Heart right ventricle (tissue), 16 donors: ENCODE results near the gene AHCTF1. TPM values are rescaled to one million over a fixed set of nuclear protein-coding genes. Genes with fewer than 3 reads are reported as not detected.

Experiments
- ATAC-seq, 8 donors: fragments of 200-7000 bp; cut with Tn5 transposase; one replicate each; pipeline ENCODE4 v1.9.1; 2020; ENCODE audit warnings: mild to moderate bottlenecking in 8 of 8, moderate library complexity in 8 of 8, moderate number of reproducible peaks in 1 of 8
- DNase-seq, 2 donors: peaks; one replicate each; pipeline ENCODE4 v3.0.0-alpha.2; 2020
- H3K27ac ChIP-seq, 10 donors: fragments of 200-600 bp; sonication (generic) in 2 of 10; one replicate each; pipeline versions ENCODE4 v1.5.0 to v1.8.0; 2020 to 2022; ENCODE audit warnings: mild to moderate bottlenecking in 3 of 10
- H3K27me3 ChIP-seq, 7 donors: fragments of 200-600 bp; one replicate each; pipeline ENCODE4 v1.8.0; 2021 to 2022; ENCODE audit warnings: mild to moderate bottlenecking in 2 of 7
- H3K36me3 ChIP-seq, 9 donors: fragments of 200-600 bp; sonication (generic) in 1 of 9; one replicate each; pipeline versions ENCODE4 v1.5.0 to v1.8.0; 2020 to 2022; ENCODE audit warnings: mild to moderate bottlenecking in 2 of 9
- H3K4me1 ChIP-seq, 9 donors: fragments of 200-600 bp; sonication (generic) in 1 of 9; one replicate each; pipeline versions ENCODE4 v1.5.0 to v1.8.0; 2020 to 2022; ENCODE audit warnings: mild to moderate bottlenecking in 4 of 9
- H3K4me3 ChIP-seq, 10 donors: fragments of 200-600 bp; sonication (generic) in 2 of 10; one replicate each; pipeline versions ENCODE4 v1.5.0 to v1.8.0; 2020 to 2022; ENCODE audit warnings: mild to moderate bottlenecking in 7 of 10, moderate library complexity in 2 of 10
- H3K9me3 ChIP-seq, 11 donors: fragments of 200-600 bp in 10 of 11; sonication (generic) in 2 of 11; one replicate each; pipeline versions ENCODE4 v1.5.0 to v1.8.0; 2013 to 2022; ENCODE audit warnings: mild to moderate bottlenecking in 2 of 11, control low read depth in 1 of 11, moderate library complexity in 1 of 11
- WGBS, 2 donors: extraction: QIAGEN DNeasy Blood & Tissue Kit; methylation state at CpG; one replicate each; pipeline ENCODE4 v1.1.7; 2013; ENCODE audit warnings: inconsistent platforms in 1 of 2; 5-methylcytosine and 5-hydroxymethylcytosine counted together
- intact Hi-C, 10 donors: fragments of 100-400 bp; cut with DNase I; formaldehyde crosslinking; loops; one replicate each; pipeline versions ENCODE4 v1.11.1 to v1.14.2; 2022
- polyA plus RNA-seq, 2 donors: library from polyadenylated mRNA; stranded (reverse); fragments of 200-250 nt; gene quantifications; one replicate each; pipeline ENCODE4 v1.2.3, GENCODE V29; 2013
- total RNA-seq, 10 donors: library from RNA; stranded (reverse); fragmentation: NEBNext Ultra II Directional in 3 of 10; extraction: Animal tissue kit (Norgen Biotek cat#: 25700) in 3 of 10; gene quantifications; one replicate each; pipeline versions ENCODE4 v1.2.1 to v1.2.4, GENCODE V29; 2021 to 2023
- TF ChIP-seq, protein P1 (sequence below), 9 donors: fragments of 200-600 bp; sonication (generic) in 2 of 9; IDR thresholded peaks; one replicate each; pipeline versions ENCODE4 v1.5.0 to v1.8.0; 2021 to 2022; ENCODE audit warnings: antibody characterized with exemption in 9 of 9, mild to moderate bottlenecking in 5 of 9, moderate library complexity in 1 of 9
- donor health status: Arrhythmogenic right ventricular cardiomyopathy.
- donor health status: ischemic (EF 13 %, LVEDD 7.1; RV severe dilation, severe dysfunction).
- donor health status: healthy with polysubstance abuse.
- donor health status: DM: no; HTN: yes; CAD: no.
- donor health status: DM: no; HTN: no; CAD: no.
- donor health status: ischemic (EF 25% LVEDD 6.9; RV normal size, moderate dysfunction).
- donor health status: ischemic (EF 25% LVEDD 5.7; RV mildly dilated, moderate dysfunction).
- donor health status: healthy.
- donor health status: DM: yes; HTN: yes; CAD: no.
- donor health status: Ischemic cardiomyopathy.
- donor health status: ischemic (EF 35%, LVEDD 5.7; RV mildly dilated, moderate dysfunction).
- donor health status: nonischemic (EF 11% LVEDD 7.7; RV severe dilation, severe dysfunction).
- donor health status: DM: yes; HTN: yes; CAD: no.
- donor health status: PGD.
- donor health status: ischemic (EF 29% LVEDD 5.4; RV normal size, mild dysfunction).
- donor health status: nonischemic (EF 23%, LVEDD 6.1; RV moderate dilation, normal function).

AHCTF1 gene
- total and polyA plus RNA-seq, 12 donors: 5.7 to 29.2 (median 18.5) TPM

DNA sequence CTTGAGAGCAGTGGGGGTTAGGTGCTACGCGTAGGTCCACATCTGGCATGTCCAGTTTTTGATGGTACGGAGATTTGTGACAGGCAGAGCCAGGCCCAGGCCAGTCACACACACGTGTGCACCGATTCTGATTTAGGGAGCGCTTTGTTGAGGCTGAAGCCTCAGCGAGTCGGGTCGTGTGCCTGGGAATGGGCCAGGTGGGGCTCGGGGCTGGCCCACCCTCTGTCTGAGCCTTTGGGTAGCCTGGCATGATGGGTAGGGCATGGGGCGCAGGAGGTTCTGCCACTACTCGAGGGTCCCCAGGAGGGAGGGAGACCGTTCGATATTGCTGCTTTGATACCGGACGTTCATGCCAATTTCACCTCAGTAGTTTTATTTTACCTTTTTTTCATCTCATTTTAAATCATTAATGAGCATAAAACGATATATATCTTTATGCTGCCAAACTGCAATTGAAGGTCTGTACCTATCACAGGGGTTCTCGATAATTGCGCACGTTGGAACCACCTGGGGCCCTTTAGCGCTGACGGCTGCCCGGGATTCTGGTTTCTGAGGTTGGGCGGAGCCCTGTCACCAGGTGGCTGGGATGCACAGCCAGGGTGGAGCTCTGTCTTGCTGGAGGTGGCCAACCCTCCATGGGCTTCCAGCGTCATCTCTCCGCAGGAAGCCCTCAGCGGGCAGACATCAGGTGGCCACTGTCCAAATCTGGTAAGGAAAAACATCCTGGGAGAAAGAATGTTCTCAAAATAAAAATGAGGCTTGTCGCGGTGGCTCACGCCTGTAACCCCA lies 135.6 kb downstream of the AHCTF1 start:
- Histone ChIP-seq H3K4me3 (no peak overlapping the region), H3K36me3 (no peaks in the 10 kb centered on the region), H3K9me3 (no peaks in the 10 kb centered on the region), H3K4me1 (peaks cover 0 to 33% (median 12%) of the 10 kb centered on the region in 9 donors), H3K27ac (peak overlapping the region in 1 of 10 donors; percentile 58), H3K27me3 (peaks cover 0 to 4% (median 0%) of the 10 kb centered on the region in 7 donors)
- DNase-seq (no peak), ATAC-seq (no peak)
- TF ChIP-seq, protein P1, sequence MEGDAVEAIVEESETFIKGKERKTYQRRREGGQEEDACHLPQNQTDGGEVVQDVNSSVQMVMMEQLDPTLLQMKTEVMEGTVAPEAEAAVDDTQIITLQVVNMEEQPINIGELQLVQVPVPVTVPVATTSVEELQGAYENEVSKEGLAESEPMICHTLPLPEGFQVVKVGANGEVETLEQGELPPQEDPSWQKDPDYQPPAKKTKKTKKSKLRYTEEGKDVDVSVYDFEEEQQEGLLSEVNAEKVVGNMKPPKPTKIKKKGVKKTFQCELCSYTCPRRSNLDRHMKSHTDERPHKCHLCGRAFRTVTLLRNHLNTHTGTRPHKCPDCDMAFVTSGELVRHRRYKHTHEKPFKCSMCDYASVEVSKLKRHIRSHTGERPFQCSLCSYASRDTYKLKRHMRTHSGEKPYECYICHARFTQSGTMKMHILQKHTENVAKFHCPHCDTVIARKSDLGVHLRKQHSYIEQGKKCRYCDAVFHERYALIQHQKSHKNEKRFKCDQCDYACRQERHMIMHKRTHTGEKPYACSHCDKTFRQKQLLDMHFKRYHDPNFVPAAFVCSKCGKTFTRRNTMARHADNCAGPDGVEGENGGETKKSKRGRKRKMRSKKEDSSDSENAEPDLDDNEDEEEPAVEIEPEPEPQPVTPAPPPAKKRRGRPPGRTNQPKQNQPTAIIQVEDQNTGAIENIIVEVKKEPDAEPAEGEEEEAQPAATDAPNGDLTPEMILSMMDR (IDR thresholded peaks at IDR 0.05): no peak
- 90 to 92% methylated on average over 30 of the region's 30 CpGs for WGBS, 2 donors
- intact Hi-C loops: no loop called here

DNA sequence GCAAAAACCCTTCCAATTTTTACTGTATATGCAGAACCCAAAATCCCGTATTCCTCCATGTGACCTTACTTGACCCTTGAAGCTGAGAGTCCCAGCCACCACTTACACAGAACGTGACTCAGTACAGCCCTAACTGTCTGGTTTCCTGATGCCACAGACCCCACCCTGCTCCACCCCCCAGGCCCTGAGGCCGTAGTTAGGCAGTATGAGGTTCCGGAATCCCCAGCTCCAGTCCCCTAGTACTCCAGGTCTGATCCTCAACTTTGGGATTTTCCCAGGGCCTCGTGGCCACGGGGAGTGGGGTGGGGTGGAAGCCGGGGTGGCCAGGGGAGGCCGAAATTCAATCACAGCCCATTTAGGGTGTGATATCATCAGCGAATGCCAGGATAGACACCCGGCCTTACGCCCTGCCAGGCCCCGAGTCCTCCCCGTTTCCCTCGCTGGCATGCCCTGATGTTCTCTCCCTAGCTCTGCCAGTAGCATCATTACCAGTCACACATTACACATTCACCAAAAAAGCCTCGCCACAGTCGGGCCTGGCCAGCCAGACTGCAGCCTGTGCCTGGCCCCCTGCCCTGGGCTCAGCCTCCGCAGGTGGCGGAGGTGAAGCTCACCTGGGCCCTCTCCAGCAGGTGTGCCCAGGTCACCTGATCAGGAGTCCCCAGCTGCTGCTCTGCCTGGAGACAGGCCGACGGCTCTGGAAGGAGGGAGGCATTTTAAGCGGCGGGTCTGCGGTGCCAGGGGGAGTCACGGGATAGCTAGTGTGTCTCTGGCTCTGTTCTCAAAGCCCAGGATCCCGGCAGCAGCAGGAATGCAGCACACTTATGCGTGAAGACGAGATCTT lies 136.7 kb downstream of the AHCTF1 start:
- H3K4me1 ChIP-seq: peaks cover 0 to 29% (median 12%) of the 10 kb centered on the region in 9 donors
- ATAC-seq (peak in 6 of 8 donors; percentile 16 to 53 (median 30)), DNase-seq (no peak)
- intact Hi-C loops: no loop called here
- H3K36me3 ChIP-seq: no peaks in the 10 kb centered on the region
- WGBS, 2 donors: 64 to 68% methylated on average over 27 of the region's 27 CpGs
- TF ChIP-seq, protein P1 (IDR thresholded peaks at IDR 0.05): no peak
- H3K27me3 ChIP-seq: peaks cover 0 to 4% (median 0%) of the 10 kb centered on the region in 7 donors
- peak overlapping the region in 2 of 10 donors; percentile 6 to 58 for H3K27ac ChIP-seq
- no peak overlapping the region for H3K4me3 ChIP-seq
- H3K9me3 ChIP-seq: no peaks in the 10 kb centered on the region

DNA sequence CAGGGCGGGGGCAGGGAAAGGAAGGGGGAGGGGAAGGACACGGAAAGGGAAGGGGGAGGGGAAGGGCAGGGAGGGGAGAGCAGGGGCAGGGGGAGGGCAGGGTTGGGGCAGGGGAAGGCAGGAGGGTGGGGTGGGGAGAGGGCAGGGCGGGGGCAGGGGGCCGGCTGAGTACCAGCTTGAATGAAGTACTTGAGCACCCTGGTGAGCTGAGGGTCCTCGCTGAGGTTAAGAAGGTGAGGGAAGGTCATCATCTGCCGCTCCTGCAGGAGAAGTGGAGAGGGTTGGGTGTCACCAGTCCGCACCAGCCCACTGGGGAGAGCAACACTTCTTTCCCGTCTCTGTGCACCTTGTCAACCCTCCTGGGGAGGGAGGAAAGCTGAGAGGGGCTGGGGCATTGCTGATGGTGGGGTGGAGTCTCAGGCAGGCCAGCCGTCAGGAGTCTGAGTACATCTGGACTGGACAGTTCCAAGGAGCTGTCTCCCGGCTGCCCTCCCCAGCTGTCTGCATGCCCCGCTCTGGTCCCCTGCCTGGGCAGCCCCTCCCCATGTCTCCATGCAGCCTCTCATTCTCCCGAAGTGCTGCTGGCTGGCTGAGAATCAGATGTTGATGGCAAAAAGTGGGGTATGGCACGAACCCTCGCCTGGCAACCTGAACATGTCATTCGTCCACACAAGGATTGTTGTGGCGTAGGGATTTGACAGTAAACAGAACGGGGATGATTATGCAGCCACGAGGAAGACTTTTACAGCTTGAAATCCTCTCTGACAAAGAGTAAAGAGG lies 137.5 kb downstream of the AHCTF1 start:
- WGBS, 2 donors: 27 to 41% methylated on average over 15 to 18 of the region's 18 CpGs

More for the DNA sequence above, 137.5 kb downstream of the AHCTF1 start:
- ATAC-seq (peak in 2 of 8 donors; percentile 9 to 27), DNase-seq (no peak)
- Histone ChIP-seq H3K4me3 (no peak overlapping the region), H3K27me3 (peaks cover 0 to 4% (median 0%) of the 10 kb centered on the region in 7 donors), H3K9me3 (no peaks in the 10 kb centered on the region), H3K4me1 (peaks cover 0 to 31% (median 12%) of the 10 kb centered on the region in 9 donors), H3K27ac (peak overlapping the region in 1 of 10 donors; percentile 58), H3K36me3 (no peaks in the 10 kb centered on the region)
- intact Hi-C loops: no loop called here
- TF ChIP-seq, protein P1 (IDR thresholded peaks at IDR 0.05): no peak
